H1 (cell line): ENCODE data around the gene TMEM225B. TPM values are rescaled to one million over a fixed set of nuclear protein-coding genes. Genes with fewer than 3 reads are reported as not detected.

Experiments used
- CTCF ChIA-PET: fragments of 300-600 bp; sonication (Branson Sonifier 250); formaldehyde crosslinking; loops from one replicate; lab custom pipeline; 2021; ENCODE audit not compliant: partially characterized antibody; lab: Charles Lee
- POLR2A ChIA-PET: fragments of 300-600 bp; sonication (Branson Sonifier 250); formaldehyde crosslinking; loops from one replicate; lab custom pipeline; 2021; ENCODE audit warnings: inconsistent platforms; ENCODE audit not compliant: partially characterized antibody; lab: Charles Lee
- DNase-seq, 2 experiments: peaks; one replicate each; pipeline versions ENCODE4 v3.0.0 to v3.0.0-alpha.2; 2010 to 2022; ENCODE audit warnings: low spot score in 2 of 2, low read depth in 1 of 2, mixed read lengths in 1 of 2
- FAIRE-seq: peaks from 2 replicates; lab custom pipeline; 2011; peaks lifted over from hg19 to GRCh38; lab: Jason Lieb, UNC
- H2AFZ ChIP-seq: 2 replicates; pipeline ENCODE4 v1.8.1; 2012; ENCODE audit warnings: low read length, inconsistent platforms
- H2AK5ac ChIP-seq: 2 replicates; pipeline ENCODE4 v1.6.1; 2013; ENCODE audit warnings: low read depth, low read length
- H2BK120ac ChIP-seq: replicated peaks from 2 replicates; pipeline ENCODE3; 2013; ENCODE audit warnings: low read depth, low read length, inconsistent platforms
- H2BK12ac ChIP-seq: 2 replicates; pipeline ENCODE4 v1.6.1; 2013; ENCODE audit warnings: low read depth, low read length
- H2BK15ac ChIP-seq: 2 replicates; pipeline ENCODE4 v1.6.1; 2013; ENCODE audit warnings: low read length
- H2BK20ac ChIP-seq: 2 replicates; pipeline ENCODE4 v1.6.1; 2013; ENCODE audit warnings: low read length
- H2BK5ac ChIP-seq: 2 replicates; pipeline ENCODE4 v1.6.1; 2013; ENCODE audit warnings: low read depth, low read length
- H3K14ac ChIP-seq: 2 replicates; pipeline ENCODE4 v1.6.1; 2013; ENCODE audit warnings: inconsistent platforms; ENCODE audit not compliant: insufficient read length
- H3K18ac ChIP-seq: 2 replicates; pipeline ENCODE4 v1.6.1; 2013; ENCODE audit warnings: low read length; ENCODE audit errors: extremely low read depth
- H3K23ac ChIP-seq: 2 replicates; pipeline ENCODE4 v1.6.1; 2013; ENCODE audit warnings: inconsistent platforms; ENCODE audit not compliant: insufficient read length
- H3K23me2 ChIP-seq: 2 replicates; pipeline ENCODE4 v1.6.1; 2013; ENCODE audit warnings: low read depth, low read length
- H3K27ac ChIP-seq: 2 replicates; pipeline ENCODE4 v1.6.1; 2011; ENCODE audit warnings: low read depth, low read length, inconsistent platforms
- H3K27me3 ChIP-seq, 4 experiments: replicated peaks in 1 of 4; 1 replicate in 1 of 4; 2 replicates in 3 of 4; pipeline versions ENCODE4 v1.6.1 to v1.8.1; 2011 to 2013; ENCODE audit warnings: low read length in 3 of 4, mild to moderate bottlenecking in 3 of 4, inconsistent platforms in 2 of 4, mixed read lengths in 2 of 4, moderate library complexity in 1 of 4; ENCODE audit not compliant: control insufficient read depth in 3 of 4, insufficient read depth in 3 of 4; ENCODE audit errors: extremely low read depth in 1 of 4
- H3K36me3 ChIP-seq, 4 experiments: 2 replicates each; pipeline versions ENCODE4 v1.6.1 to v1.8.1; 2011 to 2013; ENCODE audit warnings: mild to moderate bottlenecking in 4 of 4, low read length in 3 of 4, moderate library complexity in 2 of 4, control low read depth in 1 of 4, inconsistent platforms in 1 of 4; ENCODE audit not compliant: insufficient read depth in 4 of 4, control insufficient read depth in 2 of 4
- H3K4ac ChIP-seq: replicated peaks from 2 replicates; pipeline ENCODE3; 2013; ENCODE audit warnings: low read length, low read depth, mixed read lengths, inconsistent platforms; ENCODE audit not compliant: insufficient read length
- H3K4me1 ChIP-seq, 4 experiments: replicated peaks in 1 of 4; 1 replicate in 1 of 4; 2 replicates in 3 of 4; pipeline versions ENCODE4 v1.6.1 to v1.8.1; 2011 to 2013; ENCODE audit warnings: low read length in 3 of 4, inconsistent platforms in 2 of 4, mixed read lengths in 1 of 4; ENCODE audit not compliant: insufficient read depth in 4 of 4, control insufficient read depth in 3 of 4
- H3K4me2 ChIP-seq, 2 experiments: 2 replicates each; pipeline versions ENCODE4 v1.6.1 to v1.8.1; 2011 to 2013; ENCODE audit warnings: low read depth in 2 of 2, low read length in 2 of 2, control low read depth in 1 of 2, inconsistent platforms in 1 of 2, mild to moderate bottlenecking in 1 of 2; ENCODE audit not compliant: insufficient read depth in 1 of 2
- H3K4me3 ChIP-seq, 4 experiments: fragments of 200-600, 300-600 bp in 1 of 4; sonication (generic), shearing (Covaris generic), sonication (Bioruptor Twin) in 1 of 4; 2 replicates each; pipeline versions ENCODE4 v1.5.1 to v1.8.1; 2011 to 2016; ENCODE audit warnings: low read length in 4 of 4, low read depth in 3 of 4, control low read depth in 2 of 4, inconsistent platforms in 2 of 4, mild to moderate bottlenecking in 2 of 4, mixed read lengths in 1 of 4, moderate library complexity in 1 of 4; ENCODE audit not compliant: insufficient read depth in 2 of 4; ENCODE audit errors: extremely low read depth in 1 of 4
- H3K56ac ChIP-seq: replicated peaks from 2 replicates; pipeline ENCODE3; 2013; ENCODE audit warnings: low read depth, mild to moderate bottlenecking, mixed read lengths, low read length, inconsistent platforms; ENCODE audit not compliant: insufficient read length
- H3K79me1 ChIP-seq: 2 replicates; pipeline ENCODE4 v1.6.1; 2013; ENCODE audit warnings: low read depth, low read length, control low read depth
- H3K79me2 ChIP-seq, 2 experiments: 2 replicates each; pipeline versions ENCODE4 v1.6.1 to v1.8.1; 2012 to 2013; ENCODE audit warnings: low read length in 2 of 2, mild to moderate bottlenecking in 2 of 2, inconsistent platforms in 1 of 2; ENCODE audit not compliant: insufficient read depth in 2 of 2, control insufficient read depth in 1 of 2
- H3K9ac ChIP-seq, 4 experiments: replicated peaks in 1 of 4; 1 replicate in 1 of 4; 2 replicates in 3 of 4; pipeline versions ENCODE4 v1.6.1 to v1.8.1; 2011 to 2013; ENCODE audit warnings: low read depth in 3 of 4, low read length in 3 of 4, control low read depth in 2 of 4, mild to moderate bottlenecking in 2 of 4, moderate library complexity in 2 of 4, inconsistent platforms in 1 of 4; ENCODE audit errors: extremely low read depth in 1 of 4
- H3K9me3 ChIP-seq, 2 experiments: 2 replicates each; pipeline versions ENCODE4 v1.6.1 to v1.8.1; 2012 to 2013; ENCODE audit warnings: mild to moderate bottlenecking in 2 of 2, moderate library complexity in 2 of 2, control low read depth in 1 of 2, inconsistent platforms in 1 of 2, low read depth in 1 of 2, low read length in 1 of 2, mixed read lengths in 1 of 2; ENCODE audit not compliant: insufficient read depth in 2 of 2
- H4K20me1 ChIP-seq, 2 experiments: replicated peaks in 1 of 2; 2 replicates each; pipeline versions ENCODE3 to v1.8.1; 2011 to 2013; ENCODE audit warnings: inconsistent platforms in 2 of 2, low read length in 2 of 2, mild to moderate bottlenecking in 1 of 2; ENCODE audit not compliant: insufficient read depth in 2 of 2, control insufficient read depth in 1 of 2
- H4K5ac ChIP-seq: 2 replicates; pipeline ENCODE4 v1.6.1; 2013; ENCODE audit warnings: low read length, low read depth, mixed read lengths, inconsistent platforms; ENCODE audit not compliant: insufficient read length
- H4K8ac ChIP-seq: 2 replicates; pipeline ENCODE4 v1.8.0; 2013; ENCODE audit warnings: mild to moderate bottlenecking, moderate library complexity, low read length, inconsistent platforms; ENCODE audit not compliant: insufficient read depth; ENCODE audit errors: extremely low read depth
- H4K91ac ChIP-seq: replicated peaks from 2 replicates; pipeline ENCODE3; 2013; ENCODE audit warnings: low read length, mixed read lengths, inconsistent platforms; ENCODE audit not compliant: insufficient read length
- CBX5 ChIP-seq: fragments of 300-800, 300-1000 bp; sonication (generic); IDR thresholded peaks from 2 replicates; pipeline ENCODE4 v1.7.1; 2016; ENCODE audit warnings: antibody characterized with exemption, low read length, low read depth
- CHD1 ChIP-seq: IDR thresholded peaks from 2 replicates; pipeline ENCODE4 v1.6.1; 2012; ENCODE audit warnings: low read depth, low read length, improper control_type of control experiment
- CREB1 ChIP-seq: IDR thresholded peaks from 2 replicates; pipeline ENCODE4 v1.6.1; 2012; ENCODE audit warnings: inconsistent platforms
- JUN ChIP-seq: IDR thresholded peaks from 2 replicates; pipeline ENCODE4 v1.6.1; 2011; ENCODE audit warnings: low read depth, mild to moderate bottlenecking, improper control_type of control experiment, low read length
- KDM1A ChIP-seq: fragments of 200-600, 300-600 bp; sonication (generic); IDR thresholded peaks from 2 replicates; pipeline ENCODE4 v1.7.1; 2016; ENCODE audit warnings: mild to moderate bottlenecking, low read length, borderline replicate concordance
- KDM5A ChIP-seq: fragments of 200-600 bp; IDR thresholded peaks from 2 replicates; pipeline ENCODE4 v1.7.1; 2012; ENCODE audit warnings: mild to moderate bottlenecking, low read length, inconsistent platforms, mixed read lengths
- POU5F1 ChIP-seq: IDR thresholded peaks from 2 replicates; pipeline ENCODE4 v1.6.1; 2011; ENCODE audit warnings: low read depth, mild to moderate bottlenecking, low read length, moderate library complexity
- SAP30 ChIP-seq: fragments of 300-600 bp; sonication (generic); IDR thresholded peaks from 2 replicates; pipeline ENCODE4 v1.7.1; 2012; ENCODE audit warnings: low read length, moderate library complexity, mild to moderate bottlenecking, inconsistent platforms; ENCODE audit not compliant: insufficient read depth, insufficient replicate concordance
- SP4 ChIP-seq: IDR thresholded peaks from 2 replicates; pipeline ENCODE4 v1.6.1; 2012; ENCODE audit warnings: low read length, inconsistent platforms
- TEAD4 ChIP-seq: IDR thresholded peaks from 2 replicates; pipeline ENCODE4 v1.6.1; 2012; ENCODE audit warnings: low read depth, low read length, inconsistent platforms, mixed read lengths
- YY1 ChIP-seq: IDR thresholded peaks from 2 replicates; pipeline ENCODE4 v1.6.1; 2011; ENCODE audit warnings: low read depth, mild to moderate bottlenecking, low read length
- WGBS, 2 experiments: shearing (Covaris generic) in 1 of 2; methylation state at CpG; one replicate each; pipeline versions ENCODE4 v1.1.6 to v1.1.7; 2013 to 2015; ENCODE audit warnings: low lambda C conversion rate in 2 of 2, mixed read lengths in 2 of 2, inconsistent platforms in 1 of 2, low coverage in 1 of 2, missing lambda C conversion rate in 1 of 2; ENCODE audit not compliant: insufficient replicate concordance in 2 of 2, insufficient coverage in 1 of 2, insufficient read length in 1 of 2; ENCODE audit errors: extremely low coverage in 1 of 2, missing lambda C conversion rate in 1 of 2; 5-methylcytosine and 5-hydroxymethylcytosine counted together
- polyA plus RNA-seq, 7 experiments: library from polyadenylated mRNA; depleted of rRNA in 3 of 7; stranded (reverse) in 5 of 7; unstranded in 2 of 7; fragments of >200 nt in 5 of 7; fragments of 200-250 nt in 2 of 7; gene quantifications; 1 replicate in 5 of 7; 2 replicates in 1 of 7; 4 replicates in 1 of 7; pipeline versions ENCODE4 v1.2.1 to v1.2.3, GENCODE V29; 2011 to 2013; ENCODE audit warnings: missing spikeins in 2 of 7, mixed read lengths in 2 of 7
- total RNA-seq: library from RNA; stranded (reverse); fragmentation: NEBNext Ultra II Directional; extraction: Animal tissue kit (Norgen Biotek cat#: 25700); gene quantifications from 2 replicates; pipeline ENCODE4 v1.2.1, GENCODE V29; 2021

TMEM225B gene
- total and polyA plus RNA-seq, 2 of the 8 experiments (the other 6 are each of a cell fraction or from before 2014, with no cell fraction given): 0.68 TPM; not detected in 1

DNA sequence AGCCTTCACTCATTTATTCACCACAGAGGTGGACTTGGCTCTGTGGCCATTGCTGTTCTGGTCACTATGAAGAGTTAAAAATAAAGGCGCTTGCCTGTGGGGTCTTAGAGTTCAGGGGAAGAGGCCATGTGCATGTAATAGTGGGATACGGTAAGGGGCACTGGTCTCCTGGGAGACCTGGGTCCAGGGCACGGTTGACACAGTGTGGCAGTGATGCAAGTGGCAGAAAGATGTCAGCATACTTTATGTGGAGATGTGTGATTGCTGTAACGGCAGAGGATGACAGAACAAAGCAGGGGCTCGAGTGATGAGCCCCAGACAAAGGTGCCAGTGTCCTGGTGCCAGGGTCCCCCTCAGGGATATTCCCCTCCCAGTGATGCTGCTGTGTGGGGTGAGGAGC lies 27.3 kb downstream of the TMEM225B start:
- Histone ChIP-seq H3K4me3 (no peak overlapping the region), H3K9ac (no peak overlapping the region), H3K23ac (no peak overlapping the region), H3K27me3 (no peaks in the 10 kb centered on the region), H3K4me2 (no peak overlapping the region), H3K27ac (no peak overlapping the region), H2BK12ac (no peak overlapping the region), H4K5ac (no peak overlapping the region), H3K56ac (no peak overlapping the region), H2BK15ac (no peak overlapping the region), H3K79me2 (0 out of 4 replicates have a peak, but pooled peaks cover 0 to 4% of the 10 kb centered on the region in 2 experiments), H3K79me1 (peaks cover 3% of the 10 kb centered on the region), H3K14ac (no peak overlapping the region), H3K23me2 (no peaks in the 10 kb centered on the region), H3K36me3 (peaks cover 35 to 80% (median 68%) of the 10 kb centered on the region in 4 experiments), H3K4me1 (peaks cover 5 to 19% (median 9%) of the 10 kb centered on the region in 4 experiments), H3K9me3 (no peaks in the 10 kb centered on the region), H4K91ac (no peak overlapping the region), H4K8ac (no peak overlapping the region), H2AFZ (no peak overlapping the region), H4K20me1 (peaks cover 3 to 5% of the 10 kb centered on the region in 2 experiments), H2AK5ac (no peak overlapping the region), H3K4ac (no peak overlapping the region), H2BK20ac (no peak overlapping the region), H2BK120ac (no peak overlapping the region), H3K18ac (no peak overlapping the region), H2BK5ac (no peak overlapping the region)
- ChIA-PET POLR2A (interaction anchor here (0.8 to 1.4 kb wide), 2 partner anchors 15 to 67 kb away, joined by 3 read pairs; partner anchors contain the start of gene ZNF655), CTCF (interaction anchor here (1.2 to 1.4 kb wide), 2 partner anchors 11 to 48 kb away, joined by 3 to 5 read pairs; no protein-coding TSS in a partner anchor)
- FAIRE-seq (no peak), DNase-seq (no peak)
- 90% methylated on average over 5 of the region's 5 CpGs; no CpG with 5 or more reads in 1 of the 2 experiments for WGBS, 2 experiments
- TF ChIP-seq CHD1: no peak
- no peak for TF ChIP-seq SAP30
- TF ChIP-seq TEAD4: no peak
- TF ChIP-seq YY1: no peak
- no peak for TF ChIP-seq JUN
- TF ChIP-seq CBX5: no peak
- TF ChIP-seq KDM5A: no peak
- TF ChIP-seq SP4: no peak
- no peak for TF ChIP-seq CREB1
- TF ChIP-seq KDM1A: no peak
- TF ChIP-seq POU5F1: no peak
